ENCODE data around the gene ARHGAP6. TPM values are rescaled to one million over a fixed set of nuclear protein-coding genes. Genes with fewer than 3 reads are reported as not detected.

Gene ARHGAP6
- total and polyA plus RNA-seq, 2 of the 13 experiments (the other 11 are each of a cell fraction or from before 2014, with no cell fraction given), result 0.11 TPM; not detected in 1

- H3K27ac ChIP-seq (ENCODE audit: extremely low read length, insufficient read depth, low read length), result no peak overlapping the region
- 0% methylated on average over 2 of the region's 2 CpGs for WGBS (ENCODE audit: low lambda C conversion rate)
- intact Hi-C loops (cut with micrococcal nuclease; ENCODE audit: unreplicated experiment) (loop anchor here (1.0 to 2.0 kb wide), 4 partner anchors 191 to 376 kb away; no protein-coding TSS in a partner anchor), in situ Hi-C loops (cut with HindIII; ENCODE audit: extremely low pct_ligation_motif_present, low pct_unique_long_range_greater_than_20kb) (loop anchor here (5.0 kb wide), 1 partner anchor 234 kb away; no protein-coding TSS in a partner anchor)
- FAIRE-seq (peak; percentile 42), ATAC-seq (peak; percentile 70), DNase-seq (ENCODE audit: low spot score) (peak; percentile 68)
- no peaks in the 10 kb centered on the region for H3K36me3 ChIP-seq (replicated peaks in 1 of 2; ENCODE audit: control insufficient read depth in 1 of 2, insufficient read depth in 2 of 2, low read length in 2 of 2)
- CTCF ChIA-PET (ENCODE audit: low intra/inter-chr PET ratio, low total read pairs), result interaction anchor here (1.2 to 2.9 kb wide), 7 partner anchors 26 to 389 kb away, joined by 4 to 32 read pairs (median 6); no protein-coding TSS in a partner anchor
- no peaks in the 10 kb centered on the region for H3K9me3 ChIP-seq (ENCODE audit: low read length)
- no peak overlapping the region for H3K9ac ChIP-seq (ENCODE audit: insufficient read depth, low read depth, low read length)
- H4K20me1 ChIP-seq (ENCODE audit: insufficient read depth, low read length), result no peaks in the 10 kb centered on the region
- no peak overlapping the region for H2AFZ ChIP-seq (ENCODE audit: low read length)
- no peaks in the 10 kb centered on the region for H3K79me2 ChIP-seq (ENCODE audit: insufficient read depth, low read length)
- no peak overlapping the region for H3K4me2 ChIP-seq (ENCODE audit: low read depth, low read length)
- BruUV-seq (replicated peaks), result no TSS peak
- POLR2A ChIA-PET, result no interaction called here
- no peaks in the 10 kb centered on the region for H3K27me3 ChIP-seq (ENCODE audit: control insufficient read depth in 1 of 2, insufficient read depth in 2 of 2, low read length in 2 of 2)
- H3K4me3 ChIP-seq (replicated peaks in 1 of 3; ENCODE audit: insufficient read depth in 1 of 3, low read depth in 2 of 3, low read length in 3 of 3), result no peak overlapping the region
- no peaks in the 10 kb centered on the region for H3K4me1 ChIP-seq (ENCODE audit: insufficient read depth, low read length)
- TF ChIP-seq THAP11 (CRISPR knock-in tag; IDR thresholded peaks at IDR 0.05), result 0 out of 2 replicates have a peak, but pooled peaks have one; percentile 21
- peak; percentile 60 for TF ChIP-seq STAG1 (CRISPR knock-in tag; IDR thresholded peaks at IDR 0.05)
- TF ChIP-seq ZNF724P (CRISPR knock-in tag; IDR thresholded peaks at IDR 0.05; ENCODE audit: borderline replicate concordance), result no peak
- TF ChIP-seq RAD21 (CRISPR knock-in tag; IDR thresholded peaks at IDR 0.05), result peak; percentile 50; the same call in 1 of the 2 replicates
- TF ChIP-seq CEBPG (CRISPR knock-in tag; IDR thresholded peaks at IDR 0.05), result peak; percentile 79
- peak; percentile 97 for TF ChIP-seq ARID3A (IDR thresholded peaks at IDR 0.05; ENCODE audit: low read depth, low read length)
- TF ChIP-seq SMC3 (IDR thresholded peaks at IDR 0.05; ENCODE audit: low read length), result peak; percentile 87
- TF ChIP-seq CTCF (CRISPR knock-in tag; IDR thresholded peaks at IDR 0.05), result peak; percentile 55
- TF ChIP-seq ZZZ3 (CRISPR knock-in tag; IDR thresholded peaks at IDR 0.05; ENCODE audit: borderline replicate concordance), result no peak
- TF ChIP-seq CREB1 (IDR thresholded peaks at IDR 0.05), result no peak
- TF ChIP-seq CREB1 (CRISPR knock-in tag; IDR thresholded peaks at IDR 0.05), result peak; percentile 28; the same call in 1 of the 2 replicates
- peak; percentile 81 for TF ChIP-seq CEBPB (IDR thresholded peaks at IDR 0.05; ENCODE audit: borderline replicate concordance, low read depth, low read length)
- TF ChIP-seq MIXL1 (CRISPR knock-in tag; IDR thresholded peaks at IDR 0.05), result 0 out of 2 replicates have a peak, but pooled peaks have one; percentile 31
- TF ChIP-seq NR2F1 (CRISPR knock-in tag; IDR thresholded peaks at IDR 0.05), result no peak
- TF ChIP-seq PLRG1 (conservative IDR thresholded peaks at IDR 0.05), result no peak
- TF ChIP-seq GATAD2A (CRISPR knock-in tag; IDR thresholded peaks at IDR 0.05), result peak; percentile 20; the same call in 1 of the 2 replicates
- peak; percentile 49; the same call in 1 of the 2 replicates for TF ChIP-seq SIX1 (CRISPR knock-in tag; IDR thresholded peaks at IDR 0.05; ENCODE audit: borderline replicate concordance)
Observed at GRCh38 chrX:11533199-11533651, 132.5 kb downstream of the ARHGAP6 start.

All from HepG2 (cell line).